Tibial nerve (tissue), 4 donors: Measurements from ENCODE around the gene S100A16. TPM values are rescaled to one million over a fixed set of nuclear protein-coding genes. Genes with fewer than 3 reads are reported as not detected.

Source experiments
- DNase-seq, 2 donors: peaks; one replicate each; pipeline ENCODE4 v3.0.0-alpha.2; 2019; ENCODE audit warnings: low spot score in 2 of 2
- H3K27ac ChIP-seq, 4 donors: fragments of 200-600 bp; sonication (generic) in 3 of 4; one replicate each; pipeline ENCODE4 v1.5.1; 2017 to 2019; ENCODE audit warnings: mild to moderate bottlenecking in 1 of 4
- H3K27me3 ChIP-seq, 2 donors: fragments of 200-600 bp; sonication (generic) in 1 of 2; one replicate each; pipeline versions ENCODE4 v1.5.1 to v1.6.0; 2017 to 2019
- H3K36me3 ChIP-seq, 3 donors: fragments of 200-600 bp; sonication (generic); one replicate each; pipeline ENCODE4 v1.5.1; 2018 to 2019
- H3K4me1 ChIP-seq, 4 donors: fragments of 200-600 bp; sonication (generic) in 3 of 4; one replicate each; pipeline ENCODE4 v1.5.1; 2017 to 2019
- H3K4me3 ChIP-seq, 4 donors: fragments of 200-600 bp; sonication (generic) in 3 of 4; one replicate each; pipeline ENCODE4 v1.5.1; 2017 to 2019; ENCODE audit warnings: mild to moderate bottlenecking in 1 of 4, moderate library complexity in 1 of 4
- H3K9me3 ChIP-seq, 4 donors: fragments of 200-600 bp; sonication (generic) in 3 of 4; one replicate each; pipeline ENCODE4 v1.5.1; 2017 to 2019
- EP300 ChIP-seq, 2 donors: sonication (generic); formaldehyde crosslinking; IDR thresholded peaks; one replicate each; pipeline ENCODE4 v1.6.1; 2017; ENCODE audit warnings: antibody characterized with exemption in 2 of 2, mild to moderate bottlenecking in 1 of 2
- POLR2A ChIP-seq, 2 donors: fragments of 450-650 bp; IDR thresholded peaks; one replicate each; pipeline ENCODE4 v1.6.1; 2017; ENCODE audit warnings: antibody characterized with exemption in 2 of 2, mild to moderate bottlenecking in 2 of 2, moderate library complexity in 2 of 2
- WGBS, 2 donors: methylation state at CpG; one replicate each; pipeline ENCODE4 v1.1.5; 2018; 5-methylcytosine and 5-hydroxymethylcytosine counted together
- total RNA-seq, 4 donors: library from RNA; depleted of rRNA; stranded (reverse); fragments of >200 nt; gene quantifications; one replicate each; pipeline ENCODE4 v1.1.0, GENCODE V29; 2016
- TF ChIP-seq, protein P1 (sequence below), 5 experiments: fragments of 200-600 bp in 3 of 5; fragments of 450-650 bp in 2 of 5; sonication (generic) in 3 of 5; IDR thresholded peaks; one replicate each; pipeline ENCODE4 v1.5.1; 2016 to 2019; ENCODE audit warnings: antibody characterized with exemption in 5 of 5, mild to moderate bottlenecking in 3 of 5, moderate library complexity in 2 of 5

The S100A16 gene
- total RNA-seq, 4 donors from 2014 or later: 45.5 to 120 (median 77.1) TPM

DNA sequence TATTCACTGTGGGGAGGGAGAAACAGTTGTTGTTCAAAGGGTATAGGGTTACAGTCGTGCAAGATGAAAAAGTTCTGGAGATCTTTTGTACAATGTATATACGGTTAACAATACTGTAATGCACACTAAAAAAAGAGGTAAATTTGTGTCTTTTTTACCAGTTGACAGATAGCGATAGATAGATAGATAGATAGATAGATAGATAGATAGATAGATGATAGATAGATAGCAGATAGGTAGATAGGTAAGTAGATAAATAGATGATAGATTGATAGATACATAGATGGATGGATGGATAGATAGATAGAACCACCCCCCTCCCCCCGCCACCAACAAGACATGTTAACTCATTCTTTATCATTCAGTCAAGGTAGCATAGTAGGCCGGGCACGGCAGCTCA lies 10.2 kb downstream of the S100A16 start:
- WGBS, 2 donors: 77 to 85% methylated on average over 6 of the region's 6 CpGs
- H3K36me3 ChIP-seq: peaks cover 0 to 27% (median 0%) of the 10 kb centered on the region in 3 donors
- H3K27me3 ChIP-seq: no peaks in the 10 kb centered on the region
- peaks cover 0 to 17% (median 4%) of the 10 kb centered on the region in 4 donors for H3K4me1 ChIP-seq
- no peaks in the 10 kb centered on the region for H3K9me3 ChIP-seq
- no peak overlapping the region for H3K4me3 ChIP-seq
- TF ChIP-seq, protein P1, sequence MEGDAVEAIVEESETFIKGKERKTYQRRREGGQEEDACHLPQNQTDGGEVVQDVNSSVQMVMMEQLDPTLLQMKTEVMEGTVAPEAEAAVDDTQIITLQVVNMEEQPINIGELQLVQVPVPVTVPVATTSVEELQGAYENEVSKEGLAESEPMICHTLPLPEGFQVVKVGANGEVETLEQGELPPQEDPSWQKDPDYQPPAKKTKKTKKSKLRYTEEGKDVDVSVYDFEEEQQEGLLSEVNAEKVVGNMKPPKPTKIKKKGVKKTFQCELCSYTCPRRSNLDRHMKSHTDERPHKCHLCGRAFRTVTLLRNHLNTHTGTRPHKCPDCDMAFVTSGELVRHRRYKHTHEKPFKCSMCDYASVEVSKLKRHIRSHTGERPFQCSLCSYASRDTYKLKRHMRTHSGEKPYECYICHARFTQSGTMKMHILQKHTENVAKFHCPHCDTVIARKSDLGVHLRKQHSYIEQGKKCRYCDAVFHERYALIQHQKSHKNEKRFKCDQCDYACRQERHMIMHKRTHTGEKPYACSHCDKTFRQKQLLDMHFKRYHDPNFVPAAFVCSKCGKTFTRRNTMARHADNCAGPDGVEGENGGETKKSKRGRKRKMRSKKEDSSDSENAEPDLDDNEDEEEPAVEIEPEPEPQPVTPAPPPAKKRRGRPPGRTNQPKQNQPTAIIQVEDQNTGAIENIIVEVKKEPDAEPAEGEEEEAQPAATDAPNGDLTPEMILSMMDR (IDR thresholded peaks at IDR 0.05): no peak
- no peak for TF ChIP-seq EP300 (IDR thresholded peaks at IDR 0.05)
- TF ChIP-seq POLR2A (IDR thresholded peaks at IDR 0.05): no peak
- no peak overlapping the region for H3K27ac ChIP-seq
- no peak for DNase-seq

- Histone ChIP-seq H3K27ac (no peak overlapping the region), H3K9me3 (no peaks in the 10 kb centered on the region), H3K4me3 (no peak overlapping the region), H3K36me3 (no peaks in the 10 kb centered on the region), H3K27me3 (no peaks in the 10 kb centered on the region), H3K4me1 (peaks cover 0 to 6% (median 0%) of the 10 kb centered on the region in 4 donors)
- DNase-seq: no peak
- 90 to 92% methylated on average over 7 of the region's 7 CpGs for WGBS, 2 donors
- TF ChIP-seq EP300 (IDR thresholded peaks at IDR 0.05) (no peak), POLR2A (IDR thresholded peaks at IDR 0.05) (no peak)
- TF ChIP-seq, protein P1 (IDR thresholded peaks at IDR 0.05): no peak
Observed at GRCh38 chr1:153599847-153600246, 13.1 kb downstream of the S100A16 start.

DNA sequence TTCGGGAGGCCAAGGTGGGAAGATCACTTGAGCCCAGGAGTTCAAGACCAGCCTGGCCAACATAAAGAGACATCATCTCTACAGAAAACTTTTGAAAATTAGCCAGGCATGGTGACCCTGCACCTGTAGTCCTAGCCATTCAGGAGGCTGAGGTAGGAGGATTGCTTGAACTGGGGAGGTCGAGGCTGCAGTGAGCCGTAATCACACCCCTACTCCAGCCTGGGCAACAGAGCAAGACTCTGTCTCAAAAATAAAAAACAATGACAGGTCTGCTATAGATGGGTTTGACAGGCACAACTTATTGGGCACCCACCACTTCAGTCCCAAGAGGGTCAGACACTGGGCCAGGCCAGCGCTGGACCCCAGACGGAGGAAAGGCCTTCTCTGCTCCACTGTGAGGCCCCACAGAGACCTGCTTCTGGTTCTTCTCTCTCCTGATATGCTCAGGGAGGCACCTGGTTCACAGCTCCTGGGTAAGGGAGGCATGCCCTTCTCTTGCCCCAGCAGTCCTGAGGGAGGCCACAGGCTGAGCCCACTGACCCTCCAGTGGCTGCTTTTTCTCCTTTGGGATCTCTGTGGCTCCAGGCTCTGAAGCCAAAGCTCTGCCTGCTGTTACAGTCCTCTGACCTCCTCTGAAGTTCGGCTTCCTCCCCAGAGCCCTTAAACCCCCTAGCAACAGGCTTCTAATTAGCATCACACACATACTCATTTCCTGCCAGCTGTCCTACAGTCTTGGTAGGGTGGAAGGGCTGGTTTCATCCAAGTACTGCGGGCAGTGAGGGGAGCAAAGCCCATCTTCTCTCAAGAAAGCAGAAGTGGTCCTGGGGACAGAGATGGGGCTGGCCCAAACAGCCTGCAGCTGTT lies 14.4 kb downstream of the S100A16 start:
- Histone ChIP-seq H3K9me3 (no peaks in the 10 kb centered on the region), H3K4me3 (no peak overlapping the region), H3K27ac (peak overlapping the region in 2 of 4 donors; percentile 48 to 54), H3K36me3 (no peaks in the 10 kb centered on the region), H3K27me3 (no peaks in the 10 kb centered on the region), H3K4me1 (peaks cover 0 to 6% (median 0%) of the 10 kb centered on the region in 4 donors)
- no peak for TF ChIP-seq POLR2A (IDR thresholded peaks at IDR 0.05)
- TF ChIP-seq EP300 (IDR thresholded peaks at IDR 0.05): peak in 1 of 2 donors; percentile 9
- WGBS, 2 donors: 71 to 73% methylated on average over 5 to 7 of the region's 7 CpGs
- DNase-seq: no peak

DNA sequence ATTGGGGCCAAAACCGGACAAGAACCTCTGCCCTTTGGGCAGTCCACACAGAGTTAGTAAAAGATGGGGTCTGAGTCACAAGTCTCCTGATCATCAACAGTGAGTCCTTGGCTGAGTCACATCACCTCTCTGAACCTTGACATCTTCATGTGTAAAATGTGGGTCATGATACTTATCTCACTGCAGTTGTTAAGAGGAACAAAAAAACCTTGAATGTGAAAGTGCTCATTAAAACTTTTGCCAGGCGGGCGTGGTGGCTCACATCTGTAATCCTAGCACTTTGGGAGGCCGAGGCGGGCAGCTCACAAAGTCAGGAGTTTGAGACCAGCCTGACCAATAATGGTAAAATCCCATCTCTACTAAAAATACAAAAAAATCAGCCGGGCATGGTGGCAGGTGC lies 15.7 kb downstream of the S100A16 start:
- TF ChIP-seq, protein P1 (IDR thresholded peaks at IDR 0.05): no peak
- TF ChIP-seq POLR2A (IDR thresholded peaks at IDR 0.05) (no peak), EP300 (IDR thresholded peaks at IDR 0.05) (no peak)
- H3K27me3 ChIP-seq: no peaks in the 10 kb centered on the region
- no peak for DNase-seq
- no peaks in the 10 kb centered on the region for H3K36me3 ChIP-seq
- no peaks in the 10 kb centered on the region for H3K9me3 ChIP-seq
- no peak overlapping the region for H3K27ac ChIP-seq
- H3K4me3 ChIP-seq: no peak overlapping the region
- peaks cover 0 to 17% (median 2%) of the 10 kb centered on the region in 4 donors for H3K4me1 ChIP-seq
- WGBS, 2 donors: 86% methylated on average over 6 of the region's 6 CpGs

GRCh38 chr1:153592748-153593147 lies 20.2 kb downstream of the S100A16 start:
- Histone ChIP-seq H3K36me3 (no peaks in the 10 kb centered on the region), H3K9me3 (no peaks in the 10 kb centered on the region), H3K27ac (peak overlapping the region in 2 of 4 donors; percentile 49 to 78), H3K4me3 (no peak overlapping the region), H3K27me3 (no peaks in the 10 kb centered on the region), H3K4me1 (peaks cover 0 to 11% (median 4%) of the 10 kb centered on the region in 4 donors)
- WGBS, 2 donors: 24 to 37% methylated on average over 4 of the region's 4 CpGs
- no peak for TF ChIP-seq EP300 (IDR thresholded peaks at IDR 0.05)
- TF ChIP-seq, protein P1 (IDR thresholded peaks at IDR 0.05): no peak
- TF ChIP-seq POLR2A (IDR thresholded peaks at IDR 0.05): no peak
- no peak for DNase-seq
